ENCODE results near the gene DCDC2C.

DNA sequence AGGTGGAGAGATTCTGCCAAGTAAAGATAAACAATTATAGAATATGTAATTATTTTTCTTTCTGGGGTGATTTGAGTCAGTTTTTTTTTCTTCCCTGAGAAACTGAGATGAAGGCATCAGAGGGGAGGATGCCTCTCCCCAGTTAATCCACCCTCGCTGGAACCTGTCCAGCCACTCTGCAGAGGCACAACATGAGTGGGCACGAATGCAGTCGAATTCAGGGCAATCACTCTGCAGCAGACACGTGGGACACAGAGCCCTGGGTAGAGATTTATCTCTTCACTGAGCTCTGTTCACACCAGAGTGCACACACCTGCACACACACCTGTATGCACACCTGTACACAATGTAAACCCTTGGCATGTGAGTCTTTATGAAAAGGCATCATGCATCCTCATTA lies 154.2 kb downstream of the DCDC2C start:
- TF ChIP-seq POLR2AphosphoS5 (IDR thresholded peaks at IDR 0.05): no peak
- TF ChIP-seq, protein P1, sequence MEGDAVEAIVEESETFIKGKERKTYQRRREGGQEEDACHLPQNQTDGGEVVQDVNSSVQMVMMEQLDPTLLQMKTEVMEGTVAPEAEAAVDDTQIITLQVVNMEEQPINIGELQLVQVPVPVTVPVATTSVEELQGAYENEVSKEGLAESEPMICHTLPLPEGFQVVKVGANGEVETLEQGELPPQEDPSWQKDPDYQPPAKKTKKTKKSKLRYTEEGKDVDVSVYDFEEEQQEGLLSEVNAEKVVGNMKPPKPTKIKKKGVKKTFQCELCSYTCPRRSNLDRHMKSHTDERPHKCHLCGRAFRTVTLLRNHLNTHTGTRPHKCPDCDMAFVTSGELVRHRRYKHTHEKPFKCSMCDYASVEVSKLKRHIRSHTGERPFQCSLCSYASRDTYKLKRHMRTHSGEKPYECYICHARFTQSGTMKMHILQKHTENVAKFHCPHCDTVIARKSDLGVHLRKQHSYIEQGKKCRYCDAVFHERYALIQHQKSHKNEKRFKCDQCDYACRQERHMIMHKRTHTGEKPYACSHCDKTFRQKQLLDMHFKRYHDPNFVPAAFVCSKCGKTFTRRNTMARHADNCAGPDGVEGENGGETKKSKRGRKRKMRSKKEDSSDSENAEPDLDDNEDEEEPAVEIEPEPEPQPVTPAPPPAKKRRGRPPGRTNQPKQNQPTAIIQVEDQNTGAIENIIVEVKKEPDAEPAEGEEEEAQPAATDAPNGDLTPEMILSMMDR (IDR thresholded peaks at IDR 0.05 in 8 of 11, conservative IDR thresholded peaks at IDR 0.05 in 3 of 11): no peak
- no peak for TF ChIP-seq POLR2A (IDR thresholded peaks at IDR 0.05)

Data from spleen (tissue), 7 donors.